ENCODE data around the gene SERPINI1. TPM values are rescaled to one million over a fixed set of nuclear protein-coding genes. Genes with fewer than 3 reads are reported as not detected.

The SERPINI1 gene
- total RNA-seq, 1 donor from 2014 or later, result 14.6 TPM

GRCh38 chr3:167851171-167851570 lies 115.7 kb downstream of the SERPINI1 start:
- DNase-seq, result no peak

- no peak for DNase-seq
Observed at GRCh38 chr3:167851749-167852148, 116.2 kb downstream of the SERPINI1 start.

GRCh38 chr3:167852216-167852615 lies 116.7 kb downstream of the SERPINI1 start:
- DNase-seq, result no peak

GRCh38 chr3:167854063-167854462 lies 118.5 kb downstream of the SERPINI1 start:
- DNase-seq, result no peak

GRCh38 chr3:167854846-167855245 lies 119.3 kb downstream of the SERPINI1 start:
- peak; percentile 22 for DNase-seq

- DNase-seq, result no peak
Observed at GRCh38 chr3:167855306-167855705, 119.8 kb downstream of the SERPINI1 start.

- no peak for DNase-seq
Observed at GRCh38 chr3:167858865-167859264, 123.3 kb downstream of the SERPINI1 start.

- no peak for DNase-seq
Observed at GRCh38 chr3:167859610-167860009, 124.1 kb downstream of the SERPINI1 start.

- no peak for DNase-seq
Observed at GRCh38 chr3:167861649-167862048, 126.1 kb downstream of the SERPINI1 start.

GRCh38 chr3:167862104-167862730 lies 126.7 kb downstream of the SERPINI1 start:
- no peak for DNase-seq

GRCh38 chr3:167863811-167864551 lies 128.5 kb downstream of the SERPINI1 start:
- DNase-seq, result no peak

GRCh38 chr3:167864552-167864874 lies 129.0 kb downstream of the SERPINI1 start:
- DNase-seq, result peak; percentile 59

GRCh38 chr3:167866331-167866730 lies 130.8 kb downstream of the SERPINI1 start:
- no peak for DNase-seq

- no peak for DNase-seq
Observed at GRCh38 chr3:167867981-167868380, 132.5 kb downstream of the SERPINI1 start.

- DNase-seq, result no peak
Observed at GRCh38 chr3:167870181-167870580, 134.7 kb downstream of the SERPINI1 start.

GRCh38 chr3:167870759-167871158 lies 135.2 kb downstream of the SERPINI1 start:
- no peak for DNase-seq

GRCh38 chr3:167872032-167872431 lies 136.5 kb downstream of the SERPINI1 start:
- no peak for DNase-seq

- no peak for DNase-seq
Observed at GRCh38 chr3:167872941-167873340, 137.4 kb downstream of the SERPINI1 start.

- peak; percentile 21 for DNase-seq
Observed at GRCh38 chr3:167874671-167875372, 139.3 kb downstream of the SERPINI1 start.

Data from skin of body (tissue), 2 donors.